ENCODE results near the gene GMIP.

GMIP gene

GRCh38 chr19:19645233-19645870, 1.9 kb upstream of the GMIP start:
- no peak overlapping the region for H3K4me3 ChIP-seq (ENCODE audit: low read depth in 1 of 2, low read length in 2 of 2)
- H3K9ac ChIP-seq (ENCODE audit: low read length): no peak overlapping the region
- H3K9me3 ChIP-seq (ENCODE audit: low read length): no peaks in the 10 kb centered on the region
- H3K4me1 ChIP-seq (ENCODE audit: insufficient read depth, low read length): peaks cover 10% of the 10 kb centered on the region
- no peak overlapping the region for H3K27ac ChIP-seq (ENCODE audit: low read depth, low read length)
- peaks cover 14% of the 10 kb centered on the region for H3K36me3 ChIP-seq (ENCODE audit: insufficient read depth, low read length)
- no peaks in the 10 kb centered on the region for H3K27me3 ChIP-seq (ENCODE audit: control insufficient read depth in 1 of 2, insufficient read depth in 2 of 2, low read length in 2 of 2)

DNA sequence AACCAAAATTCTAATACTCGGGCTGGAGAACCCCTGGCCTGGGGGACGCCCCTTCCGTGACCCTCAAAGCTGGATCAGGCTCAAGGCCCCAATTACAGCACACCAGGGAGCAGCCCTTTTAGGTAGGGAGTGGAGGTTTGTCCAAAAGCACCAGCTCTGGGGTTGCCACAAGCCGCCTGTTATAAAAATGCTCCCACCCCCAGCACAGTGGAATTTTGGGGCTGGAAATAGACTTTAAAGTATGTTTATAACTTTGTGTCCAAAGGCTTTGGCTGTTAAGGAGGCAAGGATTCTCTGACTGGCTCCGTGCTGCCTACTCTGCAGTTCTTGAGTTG, 564 bp upstream of the GMIP start:
- Histone ChIP-seq H3K27ac (ENCODE audit: low read depth, low read length) (no peak overlapping the region), H3K4me3 (ENCODE audit: low read depth in 1 of 2, low read length in 2 of 2) (peak overlapping the region; percentile 70 to 98), H3K27me3 (ENCODE audit: control insufficient read depth in 1 of 2, insufficient read depth in 2 of 2, low read length in 2 of 2) (no peaks in the 10 kb centered on the region), H3K4me1 (ENCODE audit: insufficient read depth, low read length) (peaks cover 10% of the 10 kb centered on the region), H3K9me3 (ENCODE audit: low read length) (no peaks in the 10 kb centered on the region), H3K9ac (ENCODE audit: low read length) (no peak overlapping the region), H3K36me3 (ENCODE audit: insufficient read depth, low read length) (peaks cover 12% of the 10 kb centered on the region)

- Histone ChIP-seq H3K4me1 (ENCODE audit: insufficient read depth, low read length) (peaks cover 10% of the 10 kb centered on the region), H3K27ac (ENCODE audit: low read depth, low read length) (peak overlapping the region; percentile 63), H3K36me3 (ENCODE audit: insufficient read depth, low read length) (peaks cover 11% of the 10 kb centered on the region), H3K4me3 (ENCODE audit: low read depth in 1 of 2, low read length in 2 of 2) (peak overlapping the region; percentile 70 to 98), H3K9me3 (ENCODE audit: low read length) (no peaks in the 10 kb centered on the region), H3K27me3 (ENCODE audit: control insufficient read depth in 1 of 2, insufficient read depth in 2 of 2, low read length in 2 of 2) (no peaks in the 10 kb centered on the region), H3K9ac (ENCODE audit: low read length) (no peak overlapping the region)
Observed at GRCh38 chr19:19642506-19643157, 825 bp downstream of the GMIP start.

DNA sequence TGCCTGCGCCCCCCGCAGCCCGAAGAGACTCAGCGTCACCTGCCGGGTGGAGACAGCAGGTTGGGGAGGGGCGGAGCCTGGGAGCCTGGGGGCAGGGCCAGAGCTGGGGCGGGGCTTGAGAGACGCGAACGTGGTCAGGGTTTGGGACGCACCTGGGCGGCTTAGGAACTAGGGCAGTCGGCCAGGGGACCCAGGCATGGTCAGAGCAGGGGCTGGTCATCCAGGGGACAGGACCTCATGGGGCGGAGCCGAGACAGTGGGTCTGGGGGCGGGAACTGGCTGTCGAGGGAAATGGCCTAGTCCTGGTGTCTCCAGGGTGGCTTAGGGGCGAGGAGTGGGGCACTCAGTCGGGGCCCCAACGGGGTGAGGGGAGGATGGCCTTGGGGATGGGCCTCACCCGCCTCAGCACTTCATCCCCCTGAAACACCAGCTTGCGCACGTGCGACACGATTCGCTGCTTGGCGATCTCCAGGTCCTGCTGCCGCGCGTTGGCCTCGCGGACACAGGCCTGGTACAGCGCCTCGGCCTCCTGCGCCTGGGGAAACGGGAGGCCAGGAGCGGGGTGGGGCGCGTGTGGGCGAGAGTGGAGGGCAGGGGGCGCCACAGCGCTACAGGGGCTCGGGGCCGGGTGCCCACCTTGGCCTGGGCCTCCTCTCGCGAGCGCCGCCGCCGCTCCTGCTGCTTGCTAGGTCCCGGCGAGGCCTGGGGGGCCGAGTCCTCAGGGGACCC, 5.8 kb downstream of the GMIP start:
- Histone ChIP-seq H3K27me3 (ENCODE audit: control insufficient read depth in 1 of 2, insufficient read depth in 2 of 2, low read length in 2 of 2) (no peaks in the 10 kb centered on the region), H3K27ac (ENCODE audit: low read depth, low read length) (no peak overlapping the region), H3K4me1 (ENCODE audit: insufficient read depth, low read length) (peaks cover 4% of the 10 kb centered on the region), H3K9ac (ENCODE audit: low read length) (no peak overlapping the region), H3K4me3 (ENCODE audit: low read depth in 1 of 2, low read length in 2 of 2) (no peak overlapping the region), H3K9me3 (ENCODE audit: low read length) (no peaks in the 10 kb centered on the region), H3K36me3 (ENCODE audit: insufficient read depth, low read length) (no peaks in the 10 kb centered on the region)

DNA sequence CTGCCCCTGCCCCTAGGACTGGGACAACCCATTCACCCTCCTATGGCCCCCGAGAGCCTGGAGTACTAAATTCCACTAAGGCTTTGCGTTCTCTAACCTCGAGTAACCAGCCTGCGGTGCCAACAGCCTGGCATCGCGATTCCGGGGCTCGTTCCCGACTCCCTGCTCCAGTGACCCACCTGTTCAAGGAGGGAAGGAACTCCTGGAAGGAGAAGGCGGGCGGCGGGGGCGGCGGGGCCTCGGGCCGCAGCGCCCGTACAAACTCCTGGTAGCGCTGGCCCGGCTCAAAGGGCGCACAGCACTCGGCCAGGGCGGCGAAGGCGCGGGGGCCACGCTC, 6.3 kb downstream of the GMIP start:
- H3K36me3 ChIP-seq (ENCODE audit: insufficient read depth, low read length): no peaks in the 10 kb centered on the region
- no peaks in the 10 kb centered on the region for H3K9me3 ChIP-seq (ENCODE audit: low read length)

GRCh38 chr19:19636573-19637185, 6.8 kb downstream of the GMIP start:
- H3K9ac ChIP-seq (ENCODE audit: low read length): no peak overlapping the region
- H3K4me3 ChIP-seq (ENCODE audit: low read depth in 1 of 2, low read length in 2 of 2): no peak overlapping the region
- H3K9me3 ChIP-seq (ENCODE audit: low read length): no peaks in the 10 kb centered on the region
- no peaks in the 10 kb centered on the region for H3K27me3 ChIP-seq (ENCODE audit: control insufficient read depth in 1 of 2, insufficient read depth in 2 of 2, low read length in 2 of 2)
- H3K36me3 ChIP-seq (ENCODE audit: insufficient read depth, low read length): no peaks in the 10 kb centered on the region
- no peaks in the 10 kb centered on the region for H3K4me1 ChIP-seq (ENCODE audit: insufficient read depth, low read length)
- H3K27ac ChIP-seq (ENCODE audit: low read depth, low read length): no peak overlapping the region

More for the DNA sequence above, 6.3 kb downstream of the GMIP start:
- no peak overlapping the region for H3K9ac ChIP-seq (ENCODE audit: low read length)
- H3K27ac ChIP-seq (ENCODE audit: low read depth, low read length): no peak overlapping the region
- no peak overlapping the region for H3K4me3 ChIP-seq (ENCODE audit: low read depth in 1 of 2, low read length in 2 of 2)
- H3K4me1 ChIP-seq (ENCODE audit: insufficient read depth, low read length): no peaks in the 10 kb centered on the region
- H3K27me3 ChIP-seq (ENCODE audit: control insufficient read depth in 1 of 2, insufficient read depth in 2 of 2, low read length in 2 of 2): no peaks in the 10 kb centered on the region

DNA sequence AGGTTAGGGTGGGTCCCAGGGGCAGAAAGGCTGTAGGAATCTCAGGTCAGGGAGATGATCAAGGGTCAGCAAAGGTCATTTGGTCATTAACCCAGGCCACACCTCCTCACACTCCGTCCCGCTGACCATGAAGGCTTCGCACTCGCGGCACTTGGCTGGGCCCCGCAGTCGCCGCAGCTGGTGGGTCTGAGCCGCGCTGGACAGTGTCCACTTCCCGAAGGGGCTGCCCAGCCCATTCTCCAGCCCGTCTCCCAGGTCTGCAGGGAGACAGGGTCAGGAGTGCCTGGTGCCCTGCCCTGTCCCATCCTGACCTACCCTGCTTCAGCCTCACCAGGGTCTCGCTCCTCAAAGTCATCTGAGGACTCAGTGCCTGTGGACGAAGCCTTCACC, 8.1 kb downstream of the GMIP start:
- H3K27ac ChIP-seq (ENCODE audit: low read depth, low read length): no peak overlapping the region
- no peak overlapping the region for H3K4me3 ChIP-seq (ENCODE audit: low read depth in 1 of 2, low read length in 2 of 2)
- H3K27me3 ChIP-seq (ENCODE audit: control insufficient read depth in 1 of 2, insufficient read depth in 2 of 2, low read length in 2 of 2): no peaks in the 10 kb centered on the region
- H3K9me3 ChIP-seq (ENCODE audit: low read length): no peaks in the 10 kb centered on the region
- no peak overlapping the region for H3K9ac ChIP-seq (ENCODE audit: low read length)
- H3K4me1 ChIP-seq (ENCODE audit: insufficient read depth, low read length): no peaks in the 10 kb centered on the region
- no peaks in the 10 kb centered on the region for H3K36me3 ChIP-seq (ENCODE audit: insufficient read depth, low read length)

GRCh38 chr19:19634516-19635312, 8.7 kb downstream of the GMIP start:
- no peaks in the 10 kb centered on the region for H3K9me3 ChIP-seq (ENCODE audit: low read length)
- no peaks in the 10 kb centered on the region for H3K4me1 ChIP-seq (ENCODE audit: insufficient read depth, low read length)
- no peak overlapping the region for H3K27ac ChIP-seq (ENCODE audit: low read depth, low read length)
- no peak overlapping the region for H3K9ac ChIP-seq (ENCODE audit: low read length)
- H3K27me3 ChIP-seq (ENCODE audit: control insufficient read depth in 1 of 2, insufficient read depth in 2 of 2, low read length in 2 of 2): no peaks in the 10 kb centered on the region
- no peak overlapping the region for H3K4me3 ChIP-seq (ENCODE audit: low read depth in 1 of 2, low read length in 2 of 2)
- no peaks in the 10 kb centered on the region for H3K36me3 ChIP-seq (ENCODE audit: insufficient read depth, low read length)

DNA sequence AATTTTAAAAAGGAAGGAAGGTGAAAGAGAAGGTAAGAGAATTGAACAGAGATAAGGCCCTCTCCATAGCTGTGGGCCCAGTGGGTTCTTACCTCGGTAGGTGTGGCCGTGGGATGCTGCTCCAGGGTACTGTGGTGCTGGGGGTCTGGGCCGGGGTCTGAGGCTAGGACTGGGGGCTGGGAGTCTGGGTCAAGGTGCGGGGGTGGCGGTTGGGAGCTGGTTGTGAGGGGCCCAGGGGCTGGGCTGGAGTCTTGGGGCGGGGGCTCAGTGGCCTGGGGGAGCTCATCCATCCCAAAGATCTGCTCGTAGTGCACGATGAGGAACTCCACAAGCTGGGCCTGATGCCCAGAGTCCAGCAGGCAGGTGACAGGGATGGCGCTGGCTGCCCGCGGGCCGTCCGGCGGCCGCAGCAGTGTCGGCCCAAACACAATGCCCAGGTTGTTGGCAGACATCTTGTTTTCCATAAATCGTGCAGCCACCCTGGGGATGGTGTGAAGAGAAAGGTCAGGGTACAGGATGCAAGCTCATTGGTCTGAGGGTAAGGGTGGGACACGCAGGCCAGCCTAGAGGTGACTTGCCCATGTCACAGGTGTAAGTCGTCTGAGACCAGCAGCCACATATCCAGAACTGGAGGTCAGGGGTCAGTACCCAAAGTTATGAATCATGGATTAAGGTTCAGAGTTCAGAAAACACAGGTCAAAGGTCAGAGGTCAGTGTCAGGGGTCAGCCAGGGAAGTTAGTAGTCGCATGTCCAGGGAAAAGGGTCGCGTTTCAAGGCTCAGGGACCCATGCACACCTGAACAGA, 9.5 kb downstream of the GMIP start:
- H3K9me3 ChIP-seq (ENCODE audit: low read length): no peaks in the 10 kb centered on the region
- H3K4me1 ChIP-seq (ENCODE audit: insufficient read depth, low read length): no peaks in the 10 kb centered on the region
- peaks cover 0 to 3% of the 10 kb centered on the region in 2 donors for H3K27me3 ChIP-seq (ENCODE audit: control insufficient read depth in 1 of 2, insufficient read depth in 2 of 2, low read length in 2 of 2)
- H3K27ac ChIP-seq (ENCODE audit: low read depth, low read length): no peak overlapping the region
- H3K36me3 ChIP-seq (ENCODE audit: insufficient read depth, low read length): no peaks in the 10 kb centered on the region
- H3K9ac ChIP-seq (ENCODE audit: low read length): no peak overlapping the region
- H3K4me3 ChIP-seq (ENCODE audit: low read depth in 1 of 2, low read length in 2 of 2): no peak overlapping the region

DNA sequence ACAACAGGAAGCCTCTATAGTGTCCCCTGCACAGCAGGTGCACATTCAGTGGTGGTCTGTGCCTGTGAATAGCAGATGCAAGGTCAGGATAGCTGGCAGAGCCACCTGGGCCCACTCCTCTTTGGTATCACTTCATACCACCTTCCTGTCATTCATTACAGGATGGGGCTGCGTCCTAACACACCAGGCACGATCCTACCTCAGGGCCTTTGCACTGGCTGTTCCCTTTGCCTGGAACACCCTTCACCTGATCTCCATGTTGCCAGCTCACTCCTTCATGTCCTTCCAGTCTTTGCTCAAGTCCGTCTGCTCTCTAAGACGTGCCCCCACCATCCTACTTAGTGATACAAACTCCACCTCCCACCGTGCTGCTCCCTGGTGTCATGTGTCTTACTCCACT, 10.8 kb downstream of the GMIP start:
- Histone ChIP-seq H3K4me1 (ENCODE audit: insufficient read depth, low read length) (no peaks in the 10 kb centered on the region), H3K27me3 (ENCODE audit: control insufficient read depth in 1 of 2, insufficient read depth in 2 of 2, low read length in 2 of 2) (peaks cover 0 to 15% of the 10 kb centered on the region in 2 donors), H3K9me3 (ENCODE audit: low read length) (no peaks in the 10 kb centered on the region), H3K36me3 (ENCODE audit: insufficient read depth, low read length) (no peaks in the 10 kb centered on the region), H3K27ac (ENCODE audit: low read depth, low read length) (no peak overlapping the region), H3K9ac (ENCODE audit: low read length) (no peak overlapping the region), H3K4me3 (ENCODE audit: low read depth in 1 of 2, low read length in 2 of 2) (no peak overlapping the region)

Data from muscle layer of colon (tissue), 2 donors.